OCI-LY3 (cell line): Measurements from ENCODE around the gene TMEM245.

Source experiments
- H2AFZ ChIP-seq: fragments of 200-600, 300-600 bp; shearing (Covaris generic); 2 replicates; pipeline ENCODE4 v1.6.0; 2014; ENCODE audit warnings: antibody characterized with exemption, low read depth, low read length
- H3K27ac ChIP-seq: fragments of 200-600, 300-600 bp; sonication (generic); 2 replicates; pipeline ENCODE4 v1.5.1; 2014; ENCODE audit warnings: mild to moderate bottlenecking, low read length, moderate library complexity, mixed read lengths
- H3K27me3 ChIP-seq: fragments of 200-600, 300-600 bp; sonication (generic); 2 replicates; pipeline ENCODE4 v1.6.1; 2014; ENCODE audit warnings: low read depth, low read length, mixed read lengths
- H3K36me3 ChIP-seq: fragments of 200-600, 300-600 bp; sonication (generic); replicated peaks from 2 replicates; pipeline ENCODE3; 2014; ENCODE audit warnings: low read depth, low read length, mixed read lengths
- H3K4me1 ChIP-seq: fragments of 300-600, 200-600 bp; sonication (generic); 2 replicates; pipeline ENCODE4 v1.6.1; 2014; ENCODE audit warnings: low read length, mixed read lengths
- H3K4me2 ChIP-seq: fragments of 200-600, 300-600 bp; sonication (generic); 2 replicates; pipeline ENCODE4 v1.6.1; 2014; ENCODE audit warnings: low read length, mixed read lengths
- H3K4me3 ChIP-seq: fragments of 300-600, 200-600 bp; sonication (generic); 2 replicates; pipeline ENCODE4 v1.5.1; 2014; ENCODE audit warnings: antibody characterized with exemption, mild to moderate bottlenecking, low read length, moderate library complexity
- H3K79me2 ChIP-seq: fragments of 300-600, 200-600 bp; shearing (Covaris generic); 2 replicates; pipeline ENCODE4 v1.6.1; 2014; ENCODE audit warnings: mild to moderate bottlenecking, low read length, mixed read lengths
- H3K9ac ChIP-seq: fragments of 300-600, 200-600 bp; shearing (Covaris generic); 2 replicates; pipeline ENCODE4 v1.6.0; 2014; ENCODE audit warnings: mild to moderate bottlenecking, low read length, moderate library complexity
- H3K9me3 ChIP-seq: fragments of 200-600, 300-600 bp; shearing (Covaris generic); 2 replicates; pipeline ENCODE4 v1.6.1; 2014; ENCODE audit warnings: low read length, mixed read lengths; ENCODE audit not compliant: insufficient read depth
- H4K20me1 ChIP-seq: fragments of 200-600, 300-600 bp; sonication (generic); 2 replicates; pipeline ENCODE4 v1.6.1; 2016; ENCODE audit warnings: low read length, mixed read lengths; ENCODE audit not compliant: insufficient read depth
- EZH2phosphoT487 ChIP-seq: fragments of 200-600 bp; shearing (Covaris generic); IDR thresholded peaks from 2 replicates; pipeline ENCODE4 v1.6.1; 2018; ENCODE audit warnings: antibody characterized with exemption, mixed run types, low read depth
- TF ChIP-seq, protein P1 (sequence below): fragments of 200-600, 300-600 bp; sonication (generic); IDR thresholded peaks from 2 replicates; pipeline ENCODE4 v1.5.1; 2014; ENCODE audit warnings: antibody characterized with exemption, low read length, low read depth

Gene TMEM245

DNA sequence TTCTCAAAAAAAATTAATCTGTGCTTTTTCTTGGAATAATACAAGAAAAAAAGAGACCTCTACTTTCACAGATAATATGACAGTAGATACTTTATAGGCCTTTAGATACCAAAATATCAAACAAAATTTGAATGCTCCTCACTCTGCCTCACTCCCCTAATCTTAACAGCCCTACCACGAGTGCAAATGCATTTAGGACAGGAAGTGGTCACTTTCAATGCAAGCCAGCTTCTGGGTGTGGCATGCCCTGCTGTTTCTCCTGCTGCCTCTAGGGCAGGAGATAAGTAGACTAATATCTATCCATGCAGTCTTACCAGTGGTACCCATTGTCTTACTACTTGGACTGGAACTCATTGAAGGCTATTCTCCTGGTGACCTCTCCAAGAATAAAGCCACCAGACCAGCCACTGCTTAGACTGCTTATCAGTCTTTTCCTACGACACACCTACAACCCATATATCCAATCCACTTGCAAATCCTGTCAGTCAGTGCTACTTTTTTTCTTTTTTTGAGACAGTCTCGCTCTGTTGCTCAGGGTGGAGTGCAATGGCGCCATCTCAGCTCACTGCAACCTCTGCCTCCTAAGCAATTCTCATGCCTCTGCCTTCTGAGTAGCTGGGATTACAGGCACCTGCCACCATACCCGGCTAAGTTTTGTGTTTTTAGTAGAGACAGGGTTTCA, 24.3 kb upstream of the TMEM245 start:
- TF ChIP-seq EZH2phosphoT487 = no peak
- TF ChIP-seq, protein P1, sequence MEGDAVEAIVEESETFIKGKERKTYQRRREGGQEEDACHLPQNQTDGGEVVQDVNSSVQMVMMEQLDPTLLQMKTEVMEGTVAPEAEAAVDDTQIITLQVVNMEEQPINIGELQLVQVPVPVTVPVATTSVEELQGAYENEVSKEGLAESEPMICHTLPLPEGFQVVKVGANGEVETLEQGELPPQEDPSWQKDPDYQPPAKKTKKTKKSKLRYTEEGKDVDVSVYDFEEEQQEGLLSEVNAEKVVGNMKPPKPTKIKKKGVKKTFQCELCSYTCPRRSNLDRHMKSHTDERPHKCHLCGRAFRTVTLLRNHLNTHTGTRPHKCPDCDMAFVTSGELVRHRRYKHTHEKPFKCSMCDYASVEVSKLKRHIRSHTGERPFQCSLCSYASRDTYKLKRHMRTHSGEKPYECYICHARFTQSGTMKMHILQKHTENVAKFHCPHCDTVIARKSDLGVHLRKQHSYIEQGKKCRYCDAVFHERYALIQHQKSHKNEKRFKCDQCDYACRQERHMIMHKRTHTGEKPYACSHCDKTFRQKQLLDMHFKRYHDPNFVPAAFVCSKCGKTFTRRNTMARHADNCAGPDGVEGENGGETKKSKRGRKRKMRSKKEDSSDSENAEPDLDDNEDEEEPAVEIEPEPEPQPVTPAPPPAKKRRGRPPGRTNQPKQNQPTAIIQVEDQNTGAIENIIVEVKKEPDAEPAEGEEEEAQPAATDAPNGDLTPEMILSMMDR = peak; percentile 27
- Histone ChIP-seq H4K20me1 (no peaks in the 10 kb centered on the region), H3K9me3 (no peaks in the 10 kb centered on the region), H3K36me3 (no peaks in the 10 kb centered on the region), H3K4me3 (no peak overlapping the region), H3K27me3 (peaks cover 18% of the 10 kb centered on the region), H3K27ac (no peak overlapping the region), H3K79me2 (no peaks in the 10 kb centered on the region), H3K9ac (no peak overlapping the region), H3K4me1 (peaks cover 6% of the 10 kb centered on the region; the same call in 1 of the 2 replicates), H3K4me2 (peak overlapping the region; percentile 31), H2AFZ (0 out of 2 replicates have a peak overlapping the region, but pooled peaks have one; percentile 3)

DNA sequence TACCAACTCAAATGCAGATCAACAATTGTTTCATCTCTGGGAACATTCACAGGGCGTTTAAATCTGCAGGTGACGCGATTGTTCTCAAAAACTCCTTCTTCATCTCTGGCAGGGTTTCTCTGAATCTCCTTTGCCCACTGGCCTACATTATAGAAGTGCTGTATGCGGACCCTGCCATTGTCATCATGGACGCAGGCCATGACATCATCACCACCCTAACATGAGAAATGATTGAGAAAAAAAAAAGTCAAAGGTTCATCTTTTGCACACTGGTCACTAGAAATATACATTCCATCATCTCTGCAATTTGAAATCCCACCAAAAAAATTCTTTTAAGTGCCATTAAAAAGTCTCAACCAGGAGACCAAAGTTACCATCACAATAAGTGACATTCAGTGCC, 21.6 kb upstream of the TMEM245 start:
- peaks cover 11% of the 10 kb centered on the region for H3K4me1 ChIP-seq
- no peaks in the 10 kb centered on the region for H3K36me3 ChIP-seq
- H3K9ac ChIP-seq = no peak overlapping the region
- no peak for TF ChIP-seq EZH2phosphoT487
- TF ChIP-seq, protein P1 = no peak
- no peaks in the 10 kb centered on the region for H4K20me1 ChIP-seq
- H3K4me3 ChIP-seq = no peak overlapping the region
- peaks cover under 1% of the 10 kb centered on the region; the same call in 1 of the 2 replicates for H3K27me3 ChIP-seq
- H3K27ac ChIP-seq = no peak overlapping the region
- H3K9me3 ChIP-seq = no peaks in the 10 kb centered on the region
- no peak overlapping the region for H3K4me2 ChIP-seq
- no peaks in the 10 kb centered on the region for H3K79me2 ChIP-seq
- no peak overlapping the region for H2AFZ ChIP-seq

DNA sequence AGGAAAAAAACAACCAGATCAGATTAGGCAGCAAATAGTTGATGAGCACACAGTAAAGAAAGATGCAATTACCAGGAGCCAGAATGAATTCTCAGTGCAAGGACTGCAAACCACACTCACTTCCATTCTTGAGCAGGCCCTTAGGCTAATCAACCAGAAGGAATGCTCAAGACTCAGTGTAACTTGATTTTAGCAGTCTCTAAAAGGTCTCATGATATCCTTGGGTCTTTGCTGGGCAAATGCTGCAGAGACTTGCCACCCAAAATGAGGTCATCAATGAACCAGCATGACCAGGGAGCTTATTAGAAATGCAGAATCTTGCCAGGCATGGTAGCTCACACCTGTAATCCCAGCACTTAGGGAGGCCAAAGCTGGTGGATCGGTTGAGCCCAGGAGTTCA, 20.1 kb upstream of the TMEM245 start:
- Histone ChIP-seq H3K36me3 (no peaks in the 10 kb centered on the region), H3K9ac (no peak overlapping the region), H2AFZ (no peak overlapping the region), H3K27ac (no peak overlapping the region), H3K9me3 (no peaks in the 10 kb centered on the region), H4K20me1 (no peaks in the 10 kb centered on the region), H3K4me3 (no peak overlapping the region), H3K79me2 (no peaks in the 10 kb centered on the region), H3K27me3 (no peaks in the 10 kb centered on the region), H3K4me2 (no peak overlapping the region), H3K4me1 (peaks cover 11% of the 10 kb centered on the region)
- no peak for TF ChIP-seq EZH2phosphoT487
- TF ChIP-seq, protein P1 = no peak

DNA sequence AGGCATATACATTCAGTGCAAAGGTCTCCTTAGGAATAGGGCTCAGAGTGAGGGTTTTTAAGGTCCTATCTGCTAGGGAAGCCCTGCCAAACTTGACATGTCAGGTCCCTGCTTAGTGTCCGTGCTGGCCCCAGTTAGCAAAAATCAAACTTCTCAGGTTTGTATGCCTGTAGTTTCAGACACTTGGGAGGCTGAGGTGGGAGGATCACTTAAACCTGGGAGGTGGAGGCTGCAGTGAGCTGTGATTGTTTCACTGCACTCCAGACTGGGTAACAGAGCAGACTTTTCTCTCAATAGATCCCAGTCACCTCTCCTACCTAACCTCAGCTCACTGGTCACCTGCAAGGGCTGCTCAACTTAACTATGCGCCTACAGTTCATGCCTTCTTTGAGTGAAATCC, 18.7 kb upstream of the TMEM245 start:
- H3K79me2 ChIP-seq = no peaks in the 10 kb centered on the region
- H3K4me3 ChIP-seq = no peak overlapping the region
- peaks cover 5% of the 10 kb centered on the region; the same call in 1 of the 2 replicates for H3K4me1 ChIP-seq
- no peak overlapping the region for H3K4me2 ChIP-seq
- 0 out of 2 replicates have a peak, but pooled peaks cover 4% of the 10 kb centered on the region for H3K27me3 ChIP-seq
- H3K9me3 ChIP-seq = no peaks in the 10 kb centered on the region
- H3K27ac ChIP-seq = no peak overlapping the region
- H3K9ac ChIP-seq = no peak overlapping the region
- TF ChIP-seq, protein P1 = no peak
- no peak for TF ChIP-seq EZH2phosphoT487
- no peaks in the 10 kb centered on the region for H4K20me1 ChIP-seq
- no peak overlapping the region for H2AFZ ChIP-seq
- H3K36me3 ChIP-seq = no peaks in the 10 kb centered on the region
